ENCODE measurements around the gene SH3GL1.

Gene SH3GL1

GRCh38 chr19:4313847-4314490, 86.4 kb downstream of the SH3GL1 start:
- no peak overlapping the region for H3K4me3 ChIP-seq (ENCODE audit: severe bottlenecking)
- no peak overlapping the region for H3K27ac ChIP-seq (ENCODE audit: poor library complexity, severe bottlenecking)
- ATAC-seq (ENCODE audit: low read depth) (no peak), DNase-seq (ENCODE audit: low spot score) (no peak)
- peaks cover 5% of the 10 kb centered on the region; the same call in 1 of the 2 replicates for H3K36me3 ChIP-seq (ENCODE audit: low read depth)
- H3K9me3 ChIP-seq (ENCODE audit: severe bottlenecking), result no peaks in the 10 kb centered on the region
- TF ChIP-seq CTCF (IDR thresholded peaks at IDR 0.05; ENCODE audit: poor library complexity, severe bottlenecking), result no peak
- no peaks in the 10 kb centered on the region for H3K27me3 ChIP-seq (ENCODE audit: insufficient read depth, poor library complexity, severe bottlenecking)
- H3K4me1 ChIP-seq (ENCODE audit: insufficient read depth, poor library complexity, severe bottlenecking), result no peaks in the 10 kb centered on the region

All from RWPE2 (cell line).